Omental fat pad (tissue), 4 donors: ENCODE measurements around the gene KLF3. TPM values are rescaled to one million over a fixed set of nuclear protein-coding genes. Genes with fewer than 3 reads are reported as not detected.

ENCODE experiments used
- ATAC-seq: fragments of 150-250 bp; one replicate; pipeline ENCODE4 v1.9.1; 2016; ENCODE audit warnings: mild to moderate bottlenecking, moderate library complexity; ENCODE audit not compliant: low FRiP score
- DNase-seq: peaks from one replicate; pipeline ENCODE4 v3.0.0-alpha.2; 2019; ENCODE audit warnings: low spot score
- total RNA-seq, 4 donors: library from RNA; depleted of rRNA; stranded (reverse); fragments of >200 nt; gene quantifications; one replicate each; pipeline ENCODE4 v1.1.0, GENCODE V29; 2016
- TF ChIP-seq, protein P1 (sequence below), 3 donors: fragments of 450-650 bp; IDR thresholded peaks; one replicate each; pipeline ENCODE4 v1.5.1; 2016 to 2017; ENCODE audit warnings: antibody characterized with exemption in 3 of 3, mild to moderate bottlenecking in 3 of 3, moderate library complexity in 2 of 3

KLF3 gene
- total RNA-seq, 4 donors from 2014 or later, result 40.4 to 64.9 (median 53.8) TPM

DNA sequence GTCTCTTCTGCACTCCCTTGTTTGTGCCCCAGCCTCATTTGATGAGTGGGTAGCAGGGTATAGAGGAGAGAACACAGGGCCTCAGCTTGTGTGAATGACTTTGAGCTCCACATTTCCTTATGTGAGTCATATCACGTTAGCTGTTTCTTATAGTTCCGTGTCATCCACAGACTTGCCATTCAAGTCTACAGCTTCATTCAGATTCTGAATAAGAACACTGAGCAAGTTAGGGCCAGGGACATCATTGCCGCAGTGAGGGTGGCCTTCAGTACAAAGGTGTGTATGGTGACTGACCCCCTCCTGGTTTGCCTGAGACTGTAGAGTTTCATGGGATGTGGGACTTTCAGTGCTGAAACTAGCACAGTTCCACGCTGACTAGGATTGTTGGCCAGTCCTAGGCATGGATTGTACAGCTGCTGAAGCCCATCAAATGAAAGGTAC lies 23.6 kb downstream of the KLF3 start:
- ATAC-seq (no peak), DNase-seq (no peak)
- TF ChIP-seq, protein P1, sequence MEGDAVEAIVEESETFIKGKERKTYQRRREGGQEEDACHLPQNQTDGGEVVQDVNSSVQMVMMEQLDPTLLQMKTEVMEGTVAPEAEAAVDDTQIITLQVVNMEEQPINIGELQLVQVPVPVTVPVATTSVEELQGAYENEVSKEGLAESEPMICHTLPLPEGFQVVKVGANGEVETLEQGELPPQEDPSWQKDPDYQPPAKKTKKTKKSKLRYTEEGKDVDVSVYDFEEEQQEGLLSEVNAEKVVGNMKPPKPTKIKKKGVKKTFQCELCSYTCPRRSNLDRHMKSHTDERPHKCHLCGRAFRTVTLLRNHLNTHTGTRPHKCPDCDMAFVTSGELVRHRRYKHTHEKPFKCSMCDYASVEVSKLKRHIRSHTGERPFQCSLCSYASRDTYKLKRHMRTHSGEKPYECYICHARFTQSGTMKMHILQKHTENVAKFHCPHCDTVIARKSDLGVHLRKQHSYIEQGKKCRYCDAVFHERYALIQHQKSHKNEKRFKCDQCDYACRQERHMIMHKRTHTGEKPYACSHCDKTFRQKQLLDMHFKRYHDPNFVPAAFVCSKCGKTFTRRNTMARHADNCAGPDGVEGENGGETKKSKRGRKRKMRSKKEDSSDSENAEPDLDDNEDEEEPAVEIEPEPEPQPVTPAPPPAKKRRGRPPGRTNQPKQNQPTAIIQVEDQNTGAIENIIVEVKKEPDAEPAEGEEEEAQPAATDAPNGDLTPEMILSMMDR (IDR thresholded peaks at IDR 0.05), result no peak

DNA sequence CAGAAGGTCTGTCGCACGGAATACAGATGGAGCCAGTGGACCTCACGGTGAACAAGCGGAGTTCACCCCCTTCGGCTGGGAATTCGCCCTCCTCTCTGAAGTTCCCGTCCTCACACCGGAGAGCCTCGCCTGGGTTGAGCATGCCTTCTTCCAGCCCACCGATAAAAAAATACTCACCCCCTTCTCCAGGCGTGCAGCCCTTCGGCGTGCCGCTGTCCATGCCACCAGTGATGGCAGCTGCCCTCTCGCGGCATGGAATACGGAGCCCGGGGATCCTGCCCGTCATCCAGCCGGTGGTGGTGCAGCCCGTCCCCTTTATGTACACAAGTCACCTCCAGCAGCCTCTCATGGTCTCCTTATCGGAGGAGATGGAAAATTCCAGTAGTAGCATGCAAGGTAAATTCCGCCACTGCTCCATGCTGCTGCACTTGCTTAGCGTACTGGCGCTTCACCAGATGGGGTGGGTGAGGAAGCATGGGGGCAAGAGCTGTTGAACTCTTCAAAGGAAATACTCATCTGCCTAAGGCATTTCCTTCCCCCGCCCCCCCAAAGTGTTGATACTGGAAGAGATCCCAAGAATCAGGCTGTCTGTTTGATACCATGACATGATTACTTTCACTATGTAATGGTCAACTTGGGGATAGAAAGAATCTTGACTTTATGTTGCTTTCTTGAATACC lies 24.8 kb downstream of the KLF3 start:
- no peak for DNase-seq
- no peak for ATAC-seq
- TF ChIP-seq, protein P1 (IDR thresholded peaks at IDR 0.05), result no peak

DNA sequence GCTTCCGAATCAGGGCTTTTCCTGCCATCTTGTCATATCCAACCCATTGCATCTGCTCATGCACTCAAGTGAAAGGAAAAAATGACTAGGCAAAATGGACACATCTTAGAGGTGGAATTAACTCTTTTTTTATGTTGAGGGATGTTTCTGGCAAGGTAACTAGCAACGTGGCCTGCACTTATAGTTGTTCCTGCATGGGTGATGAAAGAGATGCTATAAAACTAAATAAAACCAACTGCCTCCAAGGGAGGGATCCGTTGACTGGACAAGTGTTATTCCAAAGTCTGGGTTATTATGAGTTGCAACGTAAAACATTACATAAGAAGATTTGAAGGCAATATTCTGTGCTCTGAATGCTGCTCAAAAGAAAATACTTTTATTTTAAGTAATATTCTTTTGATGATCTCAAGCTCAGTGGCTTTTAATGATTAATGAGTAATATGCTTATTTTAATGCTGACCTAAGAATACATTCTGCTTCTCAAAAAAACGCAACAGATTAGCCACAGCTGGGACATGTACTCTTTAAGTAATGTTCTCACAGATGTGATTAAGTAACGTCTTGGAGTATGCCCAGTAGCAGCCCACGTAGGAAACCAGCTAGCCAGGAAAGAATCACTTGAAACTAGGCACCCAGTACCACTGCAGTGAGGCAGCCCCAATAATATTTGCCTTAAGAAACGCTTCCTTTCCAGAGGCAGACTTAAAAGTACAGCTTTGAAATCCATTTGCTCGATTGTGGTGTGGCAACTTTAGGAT lies 27.4 kb downstream of the KLF3 start:
- peak; percentile 52 for ATAC-seq
- DNase-seq, result no peak
- TF ChIP-seq, protein P1 (IDR thresholded peaks at IDR 0.05), result no peak

DNA sequence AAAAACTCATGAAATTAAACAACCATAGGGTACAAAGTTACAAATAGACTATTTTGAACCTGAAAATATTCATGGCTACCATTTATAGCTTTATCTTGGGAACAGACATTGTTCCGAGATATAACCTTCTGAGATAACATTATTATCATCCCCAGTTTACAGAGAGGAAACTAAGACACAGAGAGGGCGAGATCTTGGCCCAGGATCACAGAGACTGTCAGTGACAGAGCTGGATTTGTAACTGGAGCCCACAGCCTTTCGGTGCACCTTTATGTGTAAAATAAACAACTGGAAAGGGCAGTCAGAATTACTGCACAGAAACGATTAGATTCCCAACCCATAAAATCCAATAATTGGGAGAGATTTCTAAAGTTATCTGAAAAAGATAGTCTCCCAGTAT lies 28.4 kb downstream of the KLF3 start:
- TF ChIP-seq, protein P1 (IDR thresholded peaks at IDR 0.05), result no peak
- no peak for DNase-seq
- ATAC-seq, result no peak

DNA sequence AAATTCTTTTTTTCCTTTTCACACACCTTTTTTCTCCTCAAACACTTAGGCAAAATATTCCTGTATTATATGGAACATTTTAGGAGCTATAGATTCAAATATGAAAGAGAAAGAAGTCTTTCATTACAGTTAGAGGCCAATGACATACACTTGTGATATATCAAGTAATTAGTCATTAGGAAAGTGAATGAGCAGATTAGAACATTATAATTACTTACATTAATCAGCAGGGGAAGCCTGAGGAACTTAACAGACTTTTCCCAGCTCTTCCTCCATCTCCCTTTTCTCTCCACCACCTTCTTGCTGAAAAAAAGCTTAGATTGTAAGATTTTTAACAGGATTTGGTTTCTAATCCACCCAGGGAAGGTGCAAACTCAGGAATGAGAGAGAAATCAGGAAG lies 29.6 kb downstream of the KLF3 start:
- no peak for ATAC-seq
- DNase-seq, result no peak
- TF ChIP-seq, protein P1 (IDR thresholded peaks at IDR 0.05), result no peak

DNA sequence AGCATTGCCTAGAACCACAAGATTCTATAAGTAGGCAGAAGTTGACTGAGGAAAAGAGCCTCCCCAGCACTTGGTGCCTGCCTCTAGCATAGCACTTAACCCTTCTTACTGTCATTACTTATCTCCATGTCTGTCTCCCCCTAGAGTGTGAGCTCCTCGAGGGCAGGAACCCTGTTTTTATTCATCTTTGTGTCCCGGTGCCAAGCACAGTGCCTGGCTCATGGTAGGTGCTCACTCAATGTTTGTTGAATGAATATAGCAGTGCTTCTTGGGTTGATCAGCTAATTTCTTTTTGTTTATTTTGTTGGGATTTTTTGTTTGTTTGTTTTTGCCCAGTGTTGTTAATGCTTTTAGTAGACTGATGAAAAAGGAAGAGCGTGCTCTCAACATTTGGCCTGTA lies 30.3 kb downstream of the KLF3 start:
- TF ChIP-seq, protein P1 (IDR thresholded peaks at IDR 0.05), result no peak
- ATAC-seq (no peak), DNase-seq (no peak)

DNA sequence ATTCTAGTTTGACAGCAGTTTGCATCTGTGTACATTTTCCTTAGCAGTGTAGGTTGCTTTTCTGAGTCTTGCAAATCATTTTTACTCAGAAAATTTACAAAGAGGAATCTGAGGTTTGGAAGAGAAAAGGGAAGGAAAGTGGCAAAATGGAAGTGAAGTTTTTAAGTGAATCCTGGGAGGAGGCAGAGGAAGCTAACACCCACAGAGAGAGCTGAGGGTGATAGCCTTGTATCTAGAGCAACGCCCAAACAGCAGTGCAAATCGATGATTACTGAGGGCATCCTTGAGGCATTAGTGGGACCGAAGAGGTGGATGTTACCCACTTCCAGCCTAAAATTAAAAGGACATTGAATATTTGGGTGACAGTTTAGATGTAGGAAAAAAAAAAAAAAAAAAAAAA lies 31.8 kb downstream of the KLF3 start:
- DNase-seq (no peak), ATAC-seq (no peak)
- TF ChIP-seq, protein P1 (IDR thresholded peaks at IDR 0.05), result no peak
